HG03103 (cell line): ENCODE measurements around the gene CELA2B.

Source experiments
- ATAC-seq: cut with Tn5 transposase; IDR thresholded peaks from one replicate; pipeline ENCODE4 v1.9.1; 2021; ENCODE audit warnings: low read depth; ENCODE audit not compliant: unreplicated experiment

CELA2B gene

GRCh38 chr1:15524021-15524282, 48.0 kb downstream of the CELA2B start, which contains the start of gene CASP9:
Gene CASP9, minus strand, starts transcription at chr1:15524215. Its CDS starts 15 bp downstream, at chr1:15524200.
- no peak for ATAC-seq

- peak; percentile 32 for ATAC-seq
Measured at GRCh38 chr1:15524283-15525049, 48.6 kb downstream of the CELA2B start.

GRCh38 chr1:15525050-15526020, 49.4 kb downstream of the CELA2B start:
- peak; percentile 32 for ATAC-seq

- no peak for ATAC-seq
Measured at GRCh38 chr1:15526021-15526489, 50.2 kb downstream of the CELA2B start.

GRCh38 chr1:15526490-15527339, 50.8 kb downstream of the CELA2B start, which contains the start of gene DNAJC16:
Gene DNAJC16, plus strand, starts transcription at chr1:15526848. Its CDS starts 2,258 bp downstream, at chr1:15529106.
- peak; percentile 54 for ATAC-seq

- ATAC-seq: no peak
Measured at GRCh38 chr1:15531003-15531402, 55.1 kb downstream of the CELA2B start.

GRCh38 chr1:15531682-15532081, 55.8 kb downstream of the CELA2B start:
- no peak for ATAC-seq

GRCh38 chr1:15538771-15539170, 62.9 kb downstream of the CELA2B start:
- no peak for ATAC-seq

- ATAC-seq: no peak
Measured at GRCh38 chr1:15540186-15540585, 64.3 kb downstream of the CELA2B start.
